GM10248 (cell line): ENCODE results near the gene NR2C2.
A peak's percentile ranks its signal among the peaks of the same experiment; 100 is the strongest.

ENCODE experiments used
- CTCF ChIA-PET: fragments of 300-600 bp; sonication (Branson Sonifier 250); formaldehyde crosslinking; extraction: SDS; loops from one replicate; lab custom pipeline; 2021; ENCODE audit warnings: antibody characterized with exemption; lab: Yijun Ruan, JAX
- POLR2A ChIA-PET: fragments of 350-650 bp; sonication (Branson Sonifier 250); formaldehyde crosslinking; extraction: SDS; loops from one replicate; lab custom pipeline; 2020; ENCODE audit warnings: antibody characterized with exemption; lab: Yijun Ruan, JAX
- DNase-seq: peaks from one replicate; pipeline ENCODE4 v3.0.0; 2012; ENCODE audit errors: extremely low spot score
- CTCF ChIP-seq: IDR thresholded peaks from 2 replicates; pipeline ENCODE4 v1.5.1; 2012; ENCODE audit warnings: mild to moderate bottlenecking, low read depth; ENCODE audit errors: extremely low read depth, missing control alignments, control extremely low read depth

Gene NR2C2

GRCh38 chr3:14926592-14926991, 20.8 kb upstream of the NR2C2 start:
- CTCF ChIA-PET: interaction anchor here (0.9 to 2.1 kb wide), 28 partner anchors 11 to 418 kb away, joined by 3 to 10 read pairs (median 4); partner anchors contain the start of genes CCDC174 and NR2C2
- no peak for TF ChIP-seq CTCF
- POLR2A ChIA-PET: no interaction called here
- peak; percentile 6 for DNase-seq

GRCh38 chr3:14927308-14927707, 20.1 kb upstream of the NR2C2 start:
- ChIA-PET CTCF (interaction anchor here (1.2 to 2.1 kb wide), 9 partner anchors 12 to 419 kb away, joined by 3 to 10 read pairs (median 6); partner anchors contain the start of genes CCDC174 and NR2C2), POLR2A (no interaction called here)
- DNase-seq: no peak
- no peak for TF ChIP-seq CTCF

GRCh38 chr3:14929310-14930074, 17.9 kb upstream of the NR2C2 start:
- DNase-seq: no peak
- ChIA-PET CTCF (interaction anchor here (1.0 kb wide), 1 partner anchor 8 kb away, joined by 4 read pairs; no protein-coding TSS in a partner anchor), POLR2A (no interaction called here)
- TF ChIP-seq CTCF: no peak

- DNase-seq: no peak
- TF ChIP-seq CTCF: no peak
- CTCF ChIA-PET: interaction anchor here (1.2 to 2.1 kb wide), 4 partner anchors 10 to 117 kb away, joined by 3 to 11 read pairs (median 6); no protein-coding TSS in a partner anchor
- POLR2A ChIA-PET: no interaction called here
Observed at GRCh38 chr3:14933820-14934425, 13.5 kb upstream of the NR2C2 start.

- no peak for TF ChIP-seq CTCF
- ChIA-PET CTCF (interaction anchor here (1.0 kb wide), 1 partner anchor 10 kb away, joined by 4 read pairs; no protein-coding TSS in a partner anchor), POLR2A (no interaction called here)
Observed at GRCh38 chr3:14935592-14936345, 11.6 kb upstream of the NR2C2 start.

GRCh38 chr3:14938954-14939353, 8.4 kb upstream of the NR2C2 start:
- ChIA-PET CTCF (interaction anchor here (0.9 kb wide), 1 partner anchor 12 kb away, joined by 3 read pairs; no protein-coding TSS in a partner anchor), POLR2A (no interaction called here)
- no peak for DNase-seq
- TF ChIP-seq CTCF: no peak

More at GRCh38 chr3:14935592-14936345, 11.6 kb upstream of the NR2C2 start:
- DNase-seq: no peak
